A549 (cell line): ENCODE results near the gene SRM.

Source experiments
- CHD2 ChIP-seq: fragments of 150-350 bp; IDR thresholded peaks from 2 replicates; pipeline ENCODE4 v1.6.1; 2014; ENCODE audit warnings: low read length; ENCODE audit not compliant: partially characterized antibody
- EP300 ChIP-seq, 2 experiments: fragments of >200 bp; sonication (Bioruptor Twin); formaldehyde crosslinking; IDR thresholded peaks; 2 replicates in 1 of 2; 3 replicates in 1 of 2; pipeline ENCODE4 v1.6.1; 2016 to 2017
- MAFK ChIP-seq: fragments of 450-650 bp; IDR thresholded peaks from 2 replicates; pipeline ENCODE4 v1.6.1; 2014; ENCODE audit not compliant: partially characterized antibody
- POLR2A ChIP-seq: IDR thresholded peaks from 2 replicates; pipeline ENCODE4 v1.6.1; 2012; ENCODE audit warnings: mild to moderate bottlenecking, low read length
- SMC3 ChIP-seq: fragments of >200 bp; sonication (Bioruptor Twin); formaldehyde crosslinking; IDR thresholded peaks from 3 replicates; pipeline ENCODE4 v1.6.1; 2018; ENCODE audit warnings: inconsistent platforms
- ZFP36 ChIP-seq: fragments of 450-650 bp; IDR thresholded peaks from 2 replicates; pipeline ENCODE4 v1.6.1; 2014; ENCODE audit warnings: borderline replicate concordance; ENCODE audit not compliant: partially characterized antibody
- TF ChIP-seq, protein P1 (sequence below): fragments of >200 bp; sonication (Bioruptor Twin); formaldehyde crosslinking; IDR thresholded peaks from 3 replicates; pipeline ENCODE4 v1.5.1; 2016

DNA sequence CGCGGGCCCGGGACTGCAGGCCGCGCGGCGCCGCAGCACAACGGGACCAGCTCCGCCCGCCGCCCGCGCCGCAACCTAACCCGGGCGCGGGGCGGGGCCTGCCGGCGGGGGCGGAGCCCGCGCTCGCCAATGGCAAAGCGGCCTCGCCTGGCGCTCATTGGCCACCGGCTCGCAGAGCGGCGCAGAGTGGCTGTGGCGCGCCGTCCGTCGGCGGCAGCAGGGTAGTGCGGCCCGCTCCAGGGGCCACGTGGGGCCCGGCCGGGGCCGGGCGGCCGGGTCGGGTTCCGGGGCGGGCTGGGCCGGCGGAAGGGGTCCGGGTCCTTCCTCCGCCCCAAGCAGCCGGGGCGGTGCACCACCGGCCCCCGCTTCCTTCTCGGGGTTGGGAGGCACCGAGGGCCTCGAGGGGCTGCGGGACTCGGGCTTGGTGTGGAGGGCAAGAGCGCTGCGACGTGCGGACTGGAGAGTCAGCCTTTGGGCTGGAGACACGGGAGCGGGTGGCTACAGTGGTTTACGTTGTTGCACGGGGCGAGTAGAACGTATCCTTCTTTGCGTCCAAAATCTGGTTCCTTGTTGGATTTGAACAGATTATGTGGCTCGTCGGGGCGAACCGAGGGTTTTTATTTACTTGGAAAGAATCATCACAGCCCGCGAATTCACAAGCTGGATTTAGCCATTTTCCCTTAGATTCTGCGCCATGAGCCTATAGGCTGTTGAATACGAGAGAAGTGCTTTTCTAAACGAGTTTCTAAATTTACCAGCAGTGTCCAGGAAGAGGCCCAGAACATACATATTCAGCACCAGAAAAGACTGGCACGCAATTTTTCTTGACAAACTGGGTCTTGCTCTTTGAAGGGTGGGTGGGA lies at the start of gene SRM:
- TF ChIP-seq, protein P1, sequence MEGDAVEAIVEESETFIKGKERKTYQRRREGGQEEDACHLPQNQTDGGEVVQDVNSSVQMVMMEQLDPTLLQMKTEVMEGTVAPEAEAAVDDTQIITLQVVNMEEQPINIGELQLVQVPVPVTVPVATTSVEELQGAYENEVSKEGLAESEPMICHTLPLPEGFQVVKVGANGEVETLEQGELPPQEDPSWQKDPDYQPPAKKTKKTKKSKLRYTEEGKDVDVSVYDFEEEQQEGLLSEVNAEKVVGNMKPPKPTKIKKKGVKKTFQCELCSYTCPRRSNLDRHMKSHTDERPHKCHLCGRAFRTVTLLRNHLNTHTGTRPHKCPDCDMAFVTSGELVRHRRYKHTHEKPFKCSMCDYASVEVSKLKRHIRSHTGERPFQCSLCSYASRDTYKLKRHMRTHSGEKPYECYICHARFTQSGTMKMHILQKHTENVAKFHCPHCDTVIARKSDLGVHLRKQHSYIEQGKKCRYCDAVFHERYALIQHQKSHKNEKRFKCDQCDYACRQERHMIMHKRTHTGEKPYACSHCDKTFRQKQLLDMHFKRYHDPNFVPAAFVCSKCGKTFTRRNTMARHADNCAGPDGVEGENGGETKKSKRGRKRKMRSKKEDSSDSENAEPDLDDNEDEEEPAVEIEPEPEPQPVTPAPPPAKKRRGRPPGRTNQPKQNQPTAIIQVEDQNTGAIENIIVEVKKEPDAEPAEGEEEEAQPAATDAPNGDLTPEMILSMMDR, result no peak
- TF ChIP-seq CHD2 (no peak), POLR2A (peak; percentile 82), EP300 (IDR thresholded peaks at IDR 0.05) (no peak), MAFK (no peak), ZFP36 (no peak), SMC3 (no peak)
